HepG2 (cell line): ENCODE measurements around the gene SLC10A1. TPM values are rescaled to one million over a fixed set of nuclear protein-coding genes. Genes with fewer than 3 reads are reported as not detected.

Experiments used
- CENPX ChIP-seq: sonication (generic); formaldehyde crosslinking; IDR thresholded peaks from 2 replicates; pipeline ENCODE4 v1.9.0; 2021; ENCODE audit warnings: mild to moderate bottlenecking, missing genetic modification reagents, moderate library complexity
- FOXA1 ChIP-seq, 2 experiments: fragments of 450-650 bp in 1 of 2; sonication (generic) in 1 of 2; formaldehyde crosslinking in 1 of 2; IDR thresholded peaks; 2 replicates each; pipeline versions ENCODE4 v1.4.0 to v1.6.1; 2016 to 2020; ENCODE audit warnings: missing genetic modification reagents in 1 of 2
- GZF1 ChIP-seq: sonication (generic); formaldehyde crosslinking; IDR thresholded peaks from 2 replicates; pipeline ENCODE4 v1.5.1; 2020; ENCODE audit warnings: mild to moderate bottlenecking, missing genetic modification reagents
- NPAS2 ChIP-seq: sonication (generic); formaldehyde crosslinking; IDR thresholded peaks from 2 replicates; pipeline ENCODE4 v1.8.0; 2022; ENCODE audit warnings: mild to moderate bottlenecking, missing genetic modification reagents, borderline replicate concordance
- PHF5A ChIP-seq: IDR thresholded peaks from one replicate; pipeline ENCODE4 v1.6.1; 2018; ENCODE audit warnings: low read depth, missing genetic modification reagents; ENCODE audit not compliant: unreplicated experiment
- REXO4 ChIP-seq: sonication (generic); formaldehyde crosslinking; IDR thresholded peaks from 2 replicates; pipeline ENCODE4 v1.8.0; 2022; ENCODE audit warnings: missing genetic modification reagents, mild to moderate bottlenecking, borderline replicate concordance
- RORA ChIP-seq: sonication (generic); formaldehyde crosslinking; IDR thresholded peaks from 2 replicates; pipeline ENCODE4 v1.5.0; 2020; ENCODE audit warnings: mild to moderate bottlenecking, missing genetic modification reagents, moderate library complexity
- TBL1XR1 ChIP-seq: fragments of 150-350 bp; IDR thresholded peaks from 2 replicates; pipeline ENCODE4 v1.6.1; 2014; ENCODE audit warnings: borderline replicate concordance, low read length; ENCODE audit not compliant: partially characterized antibody
- ZNF333 ChIP-seq: sonication (generic); formaldehyde crosslinking; IDR thresholded peaks from 2 replicates; pipeline ENCODE4 v1.4.0; 2020; ENCODE audit warnings: mild to moderate bottlenecking, missing genetic modification reagents, borderline replicate concordance
- ZNF572 ChIP-seq: sonication (generic); formaldehyde crosslinking; IDR thresholded peaks from 2 replicates; pipeline ENCODE4 v1.5.1; 2020; ENCODE audit warnings: mild to moderate bottlenecking, missing genetic modification reagents
- ZNF720 ChIP-seq: sonication (generic); formaldehyde crosslinking; IDR thresholded peaks from 2 replicates; pipeline ENCODE4 v1.4.0; 2020; ENCODE audit warnings: missing genetic modification reagents
- polyA plus RNA-seq, 8 experiments: library from polyadenylated mRNA; depleted of rRNA in 3 of 8; stranded (reverse) in 7 of 8; unstranded in 1 of 8; fragments of >200 nt; fragmentation: Illumina TruSeq in 4 of 8; extraction: Trizol in 4 of 8; gene quantifications; 2 replicates each; pipeline versions ENCODE4 v1.2.1 to v1.2.3, GENCODE V29; 2011 to 2016; ENCODE audit warnings: low read depth in 4 of 8, missing spikeins in 1 of 8, mixed read lengths in 1 of 8; ENCODE audit not compliant: insufficient read depth in 1 of 8
- total RNA-seq, 5 experiments: library from RNA; depleted of rRNA; stranded (reverse); fragments of >200 nt; fragmentation: Illumina TruSeq; extraction: Trizol; gene quantifications; 2 replicates each; pipeline ENCODE4 v1.2.3, GENCODE V29; 2016; ENCODE audit warnings: low read depth in 1 of 5
- TF ChIP-seq, protein P1 (sequence below): sonication (generic); formaldehyde crosslinking; IDR thresholded peaks from 2 replicates; pipeline ENCODE4 v1.5.0; 2020; ENCODE audit warnings: mild to moderate bottlenecking, missing genetic modification reagents
- TF ChIP-seq, protein P2 (sequence below): sonication (generic); formaldehyde crosslinking; IDR thresholded peaks from 2 replicates; pipeline ENCODE4 v1.5.0; 2020; ENCODE audit warnings: mild to moderate bottlenecking, missing genetic modification reagents, borderline replicate concordance
- TF ChIP-seq, protein P3 (sequence below): sonication (generic); formaldehyde crosslinking; IDR thresholded peaks from 2 replicates; pipeline ENCODE4 v1.4.0; 2020; ENCODE audit warnings: mild to moderate bottlenecking, missing genetic modification reagents
- TF ChIP-seq, protein P4 (sequence below): sonication (generic); formaldehyde crosslinking; IDR thresholded peaks from 2 replicates; pipeline ENCODE4 v1.9.0; 2021; ENCODE audit warnings: missing genetic modification reagents, borderline replicate concordance

Gene SLC10A1
- total and polyA plus RNA-seq, 2 of the 13 experiments (the other 11 are each of a cell fraction or from before 2014, with no cell fraction given) = 0.17 TPM; not detected in 1

DNA sequence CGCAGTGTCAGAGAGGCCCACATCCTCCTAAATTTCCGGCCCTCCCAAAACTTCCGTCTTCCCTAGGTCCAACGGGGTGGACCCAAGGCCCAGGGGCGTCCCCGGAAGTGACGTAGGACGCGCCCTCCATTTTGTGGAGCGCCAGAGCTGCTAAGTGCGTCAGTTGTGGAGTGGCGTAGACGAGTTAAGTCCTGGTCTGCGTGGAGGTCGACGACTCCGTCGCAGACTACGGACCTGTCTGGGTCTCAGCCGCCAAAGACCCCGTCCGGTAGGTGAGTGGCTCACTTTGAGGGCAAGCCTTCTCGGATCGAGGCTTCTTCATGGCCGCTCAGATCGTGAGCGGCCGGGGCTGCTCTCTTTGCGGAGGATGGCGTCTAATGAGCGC lies 30.1 kb downstream of the SLC10A1 start, which contains the start of gene SRSF5 (continued):
- TF ChIP-seq, protein P1, sequence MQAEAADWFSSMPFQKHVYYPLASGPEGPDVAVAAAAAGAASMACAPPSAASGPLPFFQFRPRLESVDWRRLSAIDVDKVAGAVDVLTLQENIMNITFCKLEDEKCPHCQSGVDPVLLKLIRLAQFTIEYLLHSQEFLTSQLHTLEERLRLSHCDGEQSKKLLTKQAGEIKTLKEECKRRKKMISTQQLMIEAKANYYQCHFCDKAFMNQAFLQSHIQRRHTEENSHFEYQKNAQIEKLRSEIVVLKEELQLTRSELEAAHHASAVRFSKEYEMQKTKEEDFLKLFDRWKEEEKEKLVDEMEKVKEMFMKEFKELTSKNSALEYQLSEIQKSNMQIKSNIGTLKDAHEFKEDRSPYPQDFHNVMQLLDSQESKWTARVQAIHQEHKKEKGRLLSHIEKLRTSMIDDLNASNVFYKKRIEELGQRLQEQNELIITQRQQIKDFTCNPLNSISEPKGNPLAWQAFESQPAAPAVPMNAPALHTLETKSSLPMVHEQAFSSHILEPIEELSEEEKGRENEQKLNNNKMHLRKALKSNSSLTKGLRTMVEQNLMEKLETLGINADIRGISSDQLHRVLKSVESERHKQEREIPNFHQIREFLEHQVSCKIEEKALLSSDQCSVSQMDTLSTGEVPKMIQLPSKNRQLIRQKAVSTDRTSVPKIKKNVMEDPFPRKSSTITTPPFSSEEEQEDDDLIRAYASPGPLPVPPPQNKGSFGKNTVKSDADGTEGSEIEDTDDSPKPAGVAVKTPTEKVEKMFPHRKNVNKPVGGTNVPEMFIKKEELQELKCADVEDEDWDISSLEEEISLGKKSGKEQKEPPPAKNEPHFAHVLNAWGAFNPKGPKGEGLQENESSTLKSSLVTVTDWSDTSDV (CRISPR knock-in tag) = no peak
- TF ChIP-seq REXO4 (CRISPR knock-in tag) (no peak), TBL1XR1 (peak; percentile 72), FOXA1 (IDR thresholded peaks at IDR 0.05) (no peak), FOXA1 (CRISPR knock-in tag; IDR thresholded peaks at IDR 0.05) (peak; percentile 56), ZNF720 (CRISPR knock-in tag) (no peak), RORA (no peak), PHF5A (CRISPR knock-in tag) (no peak), GZF1 (CRISPR knock-in tag) (peak; percentile 58; the same call in 1 of the 2 replicates), CENPX (CRISPR knock-in tag) (no peak), NPAS2 (CRISPR knock-in tag) (no peak), ZNF333 (CRISPR knock-in tag) (no peak), ZNF572 (no peak)
- TF ChIP-seq, protein P2, sequence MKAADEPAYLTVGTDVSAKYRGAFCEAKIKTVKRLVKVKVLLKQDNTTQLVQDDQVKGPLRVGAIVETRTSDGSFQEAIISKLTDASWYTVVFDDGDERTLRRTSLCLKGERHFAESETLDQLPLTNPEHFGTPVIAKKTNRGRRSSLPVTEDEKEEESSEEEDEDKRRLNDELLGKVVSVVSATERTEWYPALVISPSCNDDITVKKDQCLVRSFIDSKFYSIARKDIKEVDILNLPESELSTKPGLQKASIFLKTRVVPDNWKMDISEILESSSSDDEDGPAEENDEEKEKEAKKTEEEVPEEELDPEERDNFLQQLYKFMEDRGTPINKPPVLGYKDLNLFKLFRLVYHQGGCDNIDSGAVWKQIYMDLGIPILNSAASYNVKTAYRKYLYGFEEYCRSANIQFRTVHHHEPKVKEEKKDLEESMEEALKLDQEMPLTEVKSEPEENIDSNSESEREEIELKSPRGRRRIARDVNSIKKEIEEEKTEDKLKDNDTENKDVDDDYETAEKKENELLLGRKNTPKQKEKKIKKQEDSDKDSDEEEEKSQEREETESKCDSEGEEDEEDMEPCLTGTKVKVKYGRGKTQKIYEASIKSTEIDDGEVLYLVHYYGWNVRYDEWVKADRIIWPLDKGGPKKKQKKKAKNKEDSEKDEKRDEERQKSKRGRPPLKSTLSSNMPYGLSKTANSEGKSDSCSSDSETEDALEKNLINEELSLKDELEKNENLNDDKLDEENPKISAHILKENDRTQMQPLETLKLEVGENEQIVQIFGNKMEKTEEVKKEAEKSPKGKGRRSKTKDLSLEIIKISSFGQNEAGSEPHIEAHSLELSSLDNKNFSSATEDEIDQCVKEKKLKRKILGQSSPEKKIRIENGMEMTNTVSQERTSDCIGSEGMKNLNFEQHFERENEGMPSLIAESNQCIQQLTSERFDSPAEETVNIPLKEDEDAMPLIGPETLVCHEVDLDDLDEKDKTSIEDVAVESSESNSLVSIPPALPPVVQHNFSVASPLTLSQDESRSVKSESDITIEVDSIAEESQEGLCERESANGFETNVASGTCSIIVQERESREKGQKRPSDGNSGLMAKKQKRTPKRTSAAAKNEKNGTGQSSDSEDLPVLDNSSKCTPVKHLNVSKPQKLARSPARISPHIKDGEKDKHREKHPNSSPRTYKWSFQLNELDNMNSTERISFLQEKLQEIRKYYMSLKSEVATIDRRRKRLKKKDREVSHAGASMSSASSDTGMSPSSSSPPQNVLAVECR = peak; percentile 70; the same call in 1 of the 2 replicates
- TF ChIP-seq, protein P3, sequence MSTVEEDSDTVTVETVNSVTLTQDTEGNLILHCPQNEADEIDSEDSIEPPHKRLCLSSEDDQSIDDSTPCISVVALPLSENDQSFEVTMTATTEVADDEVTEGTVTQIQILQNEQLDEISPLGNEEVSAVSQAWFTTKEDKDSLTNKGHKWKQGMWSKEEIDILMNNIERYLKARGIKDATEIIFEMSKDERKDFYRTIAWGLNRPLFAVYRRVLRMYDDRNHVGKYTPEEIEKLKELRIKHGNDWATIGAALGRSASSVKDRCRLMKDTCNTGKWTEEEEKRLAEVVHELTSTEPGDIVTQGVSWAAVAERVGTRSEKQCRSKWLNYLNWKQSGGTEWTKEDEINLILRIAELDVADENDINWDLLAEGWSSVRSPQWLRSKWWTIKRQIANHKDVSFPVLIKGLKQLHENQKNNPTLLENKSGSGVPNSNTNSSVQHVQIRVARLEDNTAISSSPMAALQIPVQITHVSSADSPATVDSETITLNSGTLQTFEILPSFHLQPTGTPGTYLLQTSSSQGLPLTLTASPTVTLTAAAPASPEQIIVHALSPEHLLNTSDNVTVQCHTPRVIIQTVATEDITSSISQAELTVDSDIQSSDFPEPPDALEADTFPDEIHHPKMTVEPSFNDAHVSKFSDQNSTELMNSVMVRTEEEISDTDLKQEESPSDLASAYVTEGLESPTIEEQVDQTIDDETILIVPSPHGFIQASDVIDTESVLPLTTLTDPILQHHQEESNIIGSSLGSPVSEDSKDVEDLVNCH (CRISPR knock-in tag) = no peak
- TF ChIP-seq, protein P4, sequence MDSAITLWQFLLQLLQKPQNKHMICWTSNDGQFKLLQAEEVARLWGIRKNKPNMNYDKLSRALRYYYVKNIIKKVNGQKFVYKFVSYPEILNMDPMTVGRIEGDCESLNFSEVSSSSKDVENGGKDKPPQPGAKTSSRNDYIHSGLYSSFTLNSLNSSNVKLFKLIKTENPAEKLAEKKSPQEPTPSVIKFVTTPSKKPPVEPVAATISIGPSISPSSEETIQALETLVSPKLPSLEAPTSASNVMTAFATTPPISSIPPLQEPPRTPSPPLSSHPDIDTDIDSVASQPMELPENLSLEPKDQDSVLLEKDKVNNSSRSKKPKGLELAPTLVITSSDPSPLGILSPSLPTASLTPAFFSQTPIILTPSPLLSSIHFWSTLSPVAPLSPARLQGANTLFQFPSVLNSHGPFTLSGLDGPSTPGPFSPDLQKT (CRISPR knock-in tag) = peak; percentile 76; the same call in 1 of the 2 replicates
